Endodermal cell (in vitro differentiated cells): ENCODE results near the gene MTCH2. TPM values are rescaled to one million over a fixed set of nuclear protein-coding genes. Genes with fewer than 3 reads are reported as not detected.

Source experiments
- DNase-seq: peaks from one replicate; pipeline ENCODE4 v3.0.0-alpha.2; 2017
- H3K27ac ChIP-seq: 2 replicates; pipeline ENCODE4 v1.5.1; 2013; ENCODE audit warnings: mild to moderate bottlenecking, low read depth, low read length, moderate library complexity
- H3K27me3 ChIP-seq: 2 replicates; pipeline ENCODE4 v1.6.1; 2013; ENCODE audit warnings: mild to moderate bottlenecking, low read length, moderate library complexity; ENCODE audit not compliant: insufficient read depth, control insufficient read depth, poor library complexity, severe bottlenecking
- H3K36me3 ChIP-seq: 2 replicates; pipeline ENCODE4 v1.7.0; 2013; ENCODE audit warnings: mild to moderate bottlenecking, low read length, moderate library complexity; ENCODE audit not compliant: control insufficient read depth, insufficient read depth
- H3K4me1 ChIP-seq: one replicate; pipeline ENCODE4 v1.7.0; 2013; ENCODE audit warnings: low read length; ENCODE audit not compliant: control insufficient read depth, insufficient read depth
- H3K4me3 ChIP-seq: 2 replicates; pipeline ENCODE4 v1.5.1; 2013; ENCODE audit warnings: mild to moderate bottlenecking, low read length, moderate library complexity
- H3K9ac ChIP-seq: 2 replicates; pipeline ENCODE4 v1.6.1; 2013; ENCODE audit warnings: mild to moderate bottlenecking, low read length, moderate library complexity; ENCODE audit not compliant: poor library complexity, severe bottlenecking; ENCODE audit errors: extremely low read depth
- H3K9me3 ChIP-seq: 2 replicates; pipeline ENCODE4 v1.6.1; 2013; ENCODE audit warnings: mild to moderate bottlenecking, low read length, moderate library complexity; ENCODE audit not compliant: control insufficient read depth
- H3K27ac Mint-ChIP-seq: 2 replicates; pipeline ENCODE4 v1.8.0; 2020; ENCODE audit warnings: mixed read lengths
- H3K27me3 Mint-ChIP-seq: 2 replicates; pipeline ENCODE4 v1.8.0; 2021; ENCODE audit warnings: mild to moderate bottlenecking, mixed read lengths; ENCODE audit not compliant: insufficient read depth
- H3K36me3 Mint-ChIP-seq: 2 replicates; pipeline ENCODE4 v1.8.0; 2020; ENCODE audit warnings: low read depth, mixed read lengths
- H3K4me1 Mint-ChIP-seq: 2 replicates; pipeline ENCODE4 v1.8.0; 2020; ENCODE audit warnings: mixed read lengths
- H3K4me3 Mint-ChIP-seq: 2 replicates; pipeline ENCODE4 v1.8.0; 2020; ENCODE audit warnings: mild to moderate bottlenecking, moderate library complexity, mixed read lengths
- H3K9me3 Mint-ChIP-seq: 2 replicates; pipeline ENCODE4 v1.8.0; 2020; ENCODE audit warnings: mild to moderate bottlenecking, mixed read lengths
- CTCF ChIP-seq: fragments of 200-600 bp; sonication (generic); conservative IDR thresholded peaks from 2 replicates; pipeline ENCODE4 v1.5.0; 2021; ENCODE audit warnings: antibody characterized with exemption, mild to moderate bottlenecking
- WGBS, 2 experiments: methylation state at CpG; one replicate each; pipeline versions ENCODE4 v1.1.5 to v1.1.7; 2013; ENCODE audit warnings: missing lambda C conversion rate in 2 of 2, mixed read lengths in 1 of 2; ENCODE audit not compliant: insufficient coverage in 1 of 2, insufficient read length in 1 of 2; 5-methylcytosine and 5-hydroxymethylcytosine counted together
- total RNA-seq, 2 donors: library from RNA; stranded (reverse); fragmentation: NEBNext Ultra II Directional in 1 of 2; extraction: Animal tissue kit (Norgen Biotek cat#: 25700) in 1 of 2; gene quantifications; 2 replicates in 1 of 2; 3 replicates in 1 of 2; pipeline ENCODE4 v1.2.1, GENCODE V29; 2021

Gene MTCH2
- total RNA-seq, 2 donors from 2014 or later: 123 to 147 TPM

- no peak overlapping the region for H3K27ac Mint-ChIP-seq
- H3K36me3 ChIP-seq: peaks cover 81% of the 10 kb centered on the region
- peaks cover 4% of the 10 kb centered on the region for H3K4me1 ChIP-seq
- no peaks in the 10 kb centered on the region for H3K27me3 Mint-ChIP-seq
- H3K4me3 ChIP-seq: no peak overlapping the region
- H3K9ac ChIP-seq: no peak overlapping the region
- peaks cover 4% of the 10 kb centered on the region for H3K4me1 Mint-ChIP-seq
- no peak overlapping the region for H3K27ac ChIP-seq
- no peaks in the 10 kb centered on the region for H3K9me3 Mint-ChIP-seq
- TF ChIP-seq CTCF: no peak
- no peak overlapping the region for H3K4me3 Mint-ChIP-seq
- no peak for DNase-seq
- peaks cover 65% of the 10 kb centered on the region for H3K36me3 Mint-ChIP-seq
- H3K27me3 ChIP-seq: no peaks in the 10 kb centered on the region
- no peaks in the 10 kb centered on the region for H3K9me3 ChIP-seq
- 94 to 97% methylated on average over 10 to 11 of the region's 11 CpGs for WGBS, 2 experiments
These were observed 69.0 kb downstream of the MTCH2 start for GRCh38 chr11:47573321-47573720.

- H3K4me1 Mint-ChIP-seq: peaks cover 1% of the 10 kb centered on the region
- H3K36me3 ChIP-seq: peaks cover 81% of the 10 kb centered on the region
- H3K9me3 ChIP-seq: no peaks in the 10 kb centered on the region
- WGBS, 2 experiments: 88 to 97% methylated on average over 8 of the region's 8 CpGs
- H3K4me3 ChIP-seq: no peak overlapping the region
- H3K27me3 ChIP-seq: no peaks in the 10 kb centered on the region
- H3K4me3 Mint-ChIP-seq: no peak overlapping the region
- no peak for DNase-seq
- no peak overlapping the region for H3K9ac ChIP-seq
- H3K27ac Mint-ChIP-seq: no peak overlapping the region
- H3K36me3 Mint-ChIP-seq: peaks cover 68% of the 10 kb centered on the region
- H3K27me3 Mint-ChIP-seq: no peaks in the 10 kb centered on the region
- no peak overlapping the region for H3K27ac ChIP-seq
- no peaks in the 10 kb centered on the region for H3K9me3 Mint-ChIP-seq
- H3K4me1 ChIP-seq: peaks cover under 1% of the 10 kb centered on the region
- TF ChIP-seq CTCF: no peak
These were observed 69.6 kb downstream of the MTCH2 start for GRCh38 chr11:47572715-47573255.

- Histone ChIP-seq H3K27ac (no peak overlapping the region), H3K4me3 (no peak overlapping the region), H3K9ac (no peak overlapping the region), H3K9me3 (no peaks in the 10 kb centered on the region), H3K4me1 (no peaks in the 10 kb centered on the region), H3K36me3 (peaks cover 78% of the 10 kb centered on the region), H3K27me3 (no peaks in the 10 kb centered on the region)
- H3K4me1 Mint-ChIP-seq: no peaks in the 10 kb centered on the region
- H3K9me3 Mint-ChIP-seq: no peaks in the 10 kb centered on the region
- no peak for TF ChIP-seq CTCF
- H3K4me3 Mint-ChIP-seq: no peak overlapping the region
- H3K27ac Mint-ChIP-seq: no peak overlapping the region
- no peak for DNase-seq
- no peaks in the 10 kb centered on the region for H3K27me3 Mint-ChIP-seq
- WGBS, 2 experiments: 86 to 100% methylated on average over 1 of the region's 1 CpG
- H3K36me3 Mint-ChIP-seq: peaks cover 63% of the 10 kb centered on the region
These were observed 70.5 kb downstream of the MTCH2 start for GRCh38 chr11:47571895-47572294.
